H1 (cell line): ENCODE results near the gene LYVE1.

Experiments used
- ATF3 ChIP-seq: IDR thresholded peaks from 2 replicates; pipeline ENCODE4 v1.6.1; 2011; ENCODE audit warnings: low read depth, mild to moderate bottlenecking, low read length; ENCODE audit not compliant: insufficient read depth
- CREB1 ChIP-seq: IDR thresholded peaks from 2 replicates; pipeline ENCODE4 v1.6.1; 2012; ENCODE audit warnings: inconsistent platforms
- CTCF ChIP-seq, 3 experiments: IDR thresholded peaks; 1 replicate in 2 of 3; 2 replicates in 1 of 3; pipeline versions ENCODE4 v1.5.1 to v1.6.1; 2011; ENCODE audit warnings: low read length in 3 of 3, mild to moderate bottlenecking in 3 of 3, inconsistent platforms in 2 of 3, low read depth in 1 of 3, moderate library complexity in 1 of 3; ENCODE audit not compliant: insufficient read depth in 1 of 3; ENCODE audit errors: control extremely low read depth in 1 of 3
- EP300 ChIP-seq, 2 experiments: IDR thresholded peaks; 1 replicate in 1 of 2; 2 replicates in 1 of 2; pipeline ENCODE4 v1.6.1; 2011 to 2012; ENCODE audit warnings: low read depth in 2 of 2, low read length in 2 of 2, mild to moderate bottlenecking in 2 of 2, borderline replicate concordance in 1 of 2, inconsistent platforms in 1 of 2, moderate library complexity in 1 of 2
- EZH2 ChIP-seq: fragments of 200-600 bp; sonication (generic); IDR thresholded peaks from 2 replicates; pipeline ENCODE4 v1.7.1; 2012; ENCODE audit warnings: low read depth, mild to moderate bottlenecking, moderate library complexity, low read length, inconsistent platforms; ENCODE audit not compliant: severe bottlenecking
- MAX ChIP-seq: IDR thresholded peaks from 2 replicates; pipeline ENCODE4 v1.6.1; 2012; ENCODE audit warnings: inconsistent platforms
- POLR2A ChIP-seq, 2 experiments: IDR thresholded peaks; 1 replicate in 1 of 2; 2 replicates in 1 of 2; pipeline ENCODE4 v1.6.1; 2011; ENCODE audit warnings: low read depth in 2 of 2, low read length in 2 of 2, mild to moderate bottlenecking in 2 of 2; ENCODE audit errors: control extremely low read depth in 1 of 2
- TBP ChIP-seq: IDR thresholded peaks from 2 replicates; pipeline ENCODE4 v1.6.1; 2011; ENCODE audit warnings: low read depth, low read length, improper control_type of control experiment

GRCh38 chr11:10599388-10600175 lies 31.1 kb upstream of the LYVE1 start:
- TF ChIP-seq EZH2 (no peak), CREB1 (no peak), CTCF (IDR thresholded peaks at IDR 0.05; ENCODE audit: control extremely low read depth in 1 of 3, insufficient read depth in 1 of 3, low read depth in 1 of 3, low read length in 3 of 3) (no peak), TBP (no peak), MAX (no peak), ATF3 (no peak), EP300 (IDR thresholded peaks at IDR 0.05; ENCODE audit: borderline replicate concordance in 1 of 2, low read depth in 2 of 2, low read length in 2 of 2) (no peak), POLR2A (IDR thresholded peaks at IDR 0.05; ENCODE audit: control extremely low read depth in 1 of 2, low read depth in 2 of 2, low read length in 2 of 2) (no peak)
